ENCODE results near the gene MAMLD1. TPM values are rescaled to one million over a fixed set of nuclear protein-coding genes. Genes with fewer than 3 reads are reported as not detected.

MAMLD1 gene
- total RNA-seq, 1 donor from 2014 or later, result 2.5 TPM

DNA sequence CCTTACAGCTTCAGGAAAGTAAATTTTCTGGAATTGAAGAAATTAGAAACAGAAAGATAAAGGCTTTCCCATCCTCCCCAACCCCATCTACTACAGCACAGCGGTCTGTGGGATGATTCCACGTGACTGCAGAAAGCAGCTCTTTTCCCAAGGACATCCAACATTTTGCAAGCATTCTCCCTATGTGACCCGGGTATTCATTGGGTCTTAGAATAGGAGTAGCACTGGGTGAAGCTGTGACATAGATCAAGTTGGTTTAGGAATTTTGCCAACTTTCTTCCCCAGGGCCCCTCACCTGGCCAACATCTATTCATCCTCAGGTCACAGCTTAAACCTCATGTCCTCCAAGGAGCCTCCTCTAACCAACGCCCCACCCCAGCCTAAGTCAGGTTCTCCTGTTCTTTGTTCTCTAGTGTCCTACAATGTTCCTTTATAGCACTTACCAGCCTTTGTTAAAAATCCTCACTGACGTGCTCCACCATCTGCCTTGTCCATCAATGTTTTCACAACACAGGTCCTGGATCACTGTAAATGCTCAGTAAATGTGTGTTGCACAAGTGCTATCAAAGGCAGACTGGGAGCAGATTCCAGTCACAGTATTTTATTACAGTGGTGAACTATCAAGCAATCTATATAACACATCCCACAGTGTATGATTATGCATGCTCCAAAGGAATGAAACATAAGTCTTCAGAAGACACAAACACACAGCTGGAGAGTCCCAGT is 124.4 kb downstream of the MAMLD1 start:
- TF ChIP-seq, protein P1, sequence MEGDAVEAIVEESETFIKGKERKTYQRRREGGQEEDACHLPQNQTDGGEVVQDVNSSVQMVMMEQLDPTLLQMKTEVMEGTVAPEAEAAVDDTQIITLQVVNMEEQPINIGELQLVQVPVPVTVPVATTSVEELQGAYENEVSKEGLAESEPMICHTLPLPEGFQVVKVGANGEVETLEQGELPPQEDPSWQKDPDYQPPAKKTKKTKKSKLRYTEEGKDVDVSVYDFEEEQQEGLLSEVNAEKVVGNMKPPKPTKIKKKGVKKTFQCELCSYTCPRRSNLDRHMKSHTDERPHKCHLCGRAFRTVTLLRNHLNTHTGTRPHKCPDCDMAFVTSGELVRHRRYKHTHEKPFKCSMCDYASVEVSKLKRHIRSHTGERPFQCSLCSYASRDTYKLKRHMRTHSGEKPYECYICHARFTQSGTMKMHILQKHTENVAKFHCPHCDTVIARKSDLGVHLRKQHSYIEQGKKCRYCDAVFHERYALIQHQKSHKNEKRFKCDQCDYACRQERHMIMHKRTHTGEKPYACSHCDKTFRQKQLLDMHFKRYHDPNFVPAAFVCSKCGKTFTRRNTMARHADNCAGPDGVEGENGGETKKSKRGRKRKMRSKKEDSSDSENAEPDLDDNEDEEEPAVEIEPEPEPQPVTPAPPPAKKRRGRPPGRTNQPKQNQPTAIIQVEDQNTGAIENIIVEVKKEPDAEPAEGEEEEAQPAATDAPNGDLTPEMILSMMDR (conservative IDR thresholded peaks at IDR 0.05; ENCODE audit: low read depth, low read length), result no peak
- DNase-seq (ENCODE audit: low read depth), result no peak

DNA sequence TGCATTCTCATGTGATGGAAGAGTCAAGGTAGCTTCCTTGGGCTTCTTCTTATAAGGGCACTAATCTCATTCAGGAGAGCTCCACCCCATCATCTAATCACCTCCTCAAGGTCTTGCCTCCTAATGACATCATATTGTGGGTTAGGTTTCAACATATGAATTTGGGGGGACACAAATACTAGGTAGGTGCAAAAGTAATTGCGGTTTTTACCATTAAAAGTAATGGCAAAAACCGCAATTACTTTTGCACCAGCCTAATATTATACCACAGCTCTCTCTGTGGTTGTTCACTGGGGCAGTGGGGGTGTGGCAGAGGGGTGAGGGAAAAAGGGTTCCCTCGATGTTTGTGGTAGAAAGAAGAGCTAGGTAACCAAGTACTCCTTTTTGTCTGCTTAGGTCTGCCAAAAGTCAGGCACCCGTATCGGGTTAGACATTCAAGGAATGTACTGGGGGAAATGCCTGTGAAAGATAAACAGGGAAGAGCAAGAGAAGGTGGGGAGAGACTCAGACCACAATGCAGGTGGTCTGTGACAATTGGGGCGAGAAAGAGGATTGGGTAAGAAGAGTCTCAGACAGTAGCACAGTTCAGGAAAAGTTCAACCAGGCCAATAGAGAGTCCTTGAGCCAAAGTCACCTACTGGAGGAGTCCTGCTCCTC is 126.4 kb downstream of the MAMLD1 start:
- no peak overlapping the region for H3K4me3 ChIP-seq (ENCODE audit: low read depth, low read length)
- peak; percentile 29 for DNase-seq (ENCODE audit: low read depth)
- TF ChIP-seq, protein P1 (conservative IDR thresholded peaks at IDR 0.05; ENCODE audit: low read depth, low read length), result no peak

More for the DNA sequence above, 124.4 kb downstream of the MAMLD1 start:
- no peak overlapping the region for H3K4me3 ChIP-seq (ENCODE audit: low read depth, low read length)

DNA sequence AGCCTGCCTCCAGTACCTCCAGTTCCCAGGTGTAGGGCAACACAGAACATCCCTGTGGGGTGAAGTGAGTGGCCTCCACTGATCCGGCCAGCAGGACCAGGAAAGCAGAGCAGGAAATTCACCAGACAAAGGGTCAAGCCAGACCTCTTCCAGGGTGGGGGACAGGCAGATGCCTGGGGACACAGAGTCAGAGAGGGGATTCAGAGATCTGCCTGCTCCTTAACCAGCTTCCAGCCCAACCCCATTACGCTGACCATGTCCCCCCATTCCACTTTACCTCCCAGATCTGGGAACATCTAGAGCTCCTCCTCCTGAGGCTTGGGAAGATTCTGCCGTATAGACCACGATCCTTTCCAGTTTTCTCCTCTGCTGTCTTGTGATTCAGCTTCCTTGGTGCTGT is 132.4 kb downstream of the MAMLD1 start:
- TF ChIP-seq, protein P1 (conservative IDR thresholded peaks at IDR 0.05; ENCODE audit: low read depth, low read length), result no peak
- H3K4me3 ChIP-seq (ENCODE audit: low read depth, low read length), result no peak overlapping the region
- no peak for DNase-seq (ENCODE audit: low read depth)

DNA sequence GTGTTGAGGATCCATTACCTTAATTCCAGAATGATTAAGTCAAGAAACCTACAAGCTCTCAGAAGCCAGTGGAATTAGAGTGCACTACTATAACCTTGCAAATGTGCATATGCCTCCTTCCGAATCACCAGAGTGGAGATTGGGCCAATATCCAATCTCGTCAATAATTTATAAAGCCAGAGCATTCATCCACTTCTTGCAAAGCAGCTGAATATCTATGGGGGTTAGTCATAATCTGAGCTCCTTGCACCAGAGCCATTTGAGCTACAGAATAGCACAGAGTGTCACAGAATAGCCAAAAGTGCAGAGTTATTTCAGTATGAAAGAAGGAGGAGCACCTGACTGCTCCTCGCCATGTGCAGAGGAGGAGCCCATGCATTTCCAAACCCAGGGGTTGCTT is 136.1 kb downstream of the MAMLD1 start:
- peak; percentile 15 for DNase-seq (ENCODE audit: low read depth)

DNA sequence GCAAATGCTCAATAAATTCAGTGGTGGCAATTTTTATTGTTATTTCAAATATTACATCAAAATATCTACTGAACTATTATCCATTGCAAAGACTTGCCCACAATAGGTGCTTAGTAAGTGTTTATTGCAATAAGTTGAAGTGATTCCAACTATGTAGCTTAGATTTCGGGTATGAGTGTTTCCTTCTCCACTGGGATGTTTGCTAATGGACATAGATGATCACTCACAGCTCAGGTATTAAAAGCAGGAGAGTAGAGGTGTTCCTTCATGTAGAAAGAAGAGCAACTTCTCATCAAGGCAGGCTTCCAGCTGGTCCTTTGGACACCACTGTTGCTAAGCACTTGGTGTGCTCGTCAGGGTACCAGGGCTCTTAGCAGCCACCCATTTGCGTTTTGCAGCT is 139.0 kb downstream of the MAMLD1 start:
- H3K4me3 ChIP-seq (ENCODE audit: low read depth, low read length), result no peak overlapping the region
- DNase-seq (ENCODE audit: low read depth), result no peak
- TF ChIP-seq, protein P1 (conservative IDR thresholded peaks at IDR 0.05; ENCODE audit: low read depth, low read length), result no peak

More for the DNA sequence above, 136.1 kb downstream of the MAMLD1 start:
- TF ChIP-seq, protein P1 (conservative IDR thresholded peaks at IDR 0.05; ENCODE audit: low read depth, low read length), result no peak
- H3K4me3 ChIP-seq (ENCODE audit: low read depth, low read length), result no peak overlapping the region

DNA sequence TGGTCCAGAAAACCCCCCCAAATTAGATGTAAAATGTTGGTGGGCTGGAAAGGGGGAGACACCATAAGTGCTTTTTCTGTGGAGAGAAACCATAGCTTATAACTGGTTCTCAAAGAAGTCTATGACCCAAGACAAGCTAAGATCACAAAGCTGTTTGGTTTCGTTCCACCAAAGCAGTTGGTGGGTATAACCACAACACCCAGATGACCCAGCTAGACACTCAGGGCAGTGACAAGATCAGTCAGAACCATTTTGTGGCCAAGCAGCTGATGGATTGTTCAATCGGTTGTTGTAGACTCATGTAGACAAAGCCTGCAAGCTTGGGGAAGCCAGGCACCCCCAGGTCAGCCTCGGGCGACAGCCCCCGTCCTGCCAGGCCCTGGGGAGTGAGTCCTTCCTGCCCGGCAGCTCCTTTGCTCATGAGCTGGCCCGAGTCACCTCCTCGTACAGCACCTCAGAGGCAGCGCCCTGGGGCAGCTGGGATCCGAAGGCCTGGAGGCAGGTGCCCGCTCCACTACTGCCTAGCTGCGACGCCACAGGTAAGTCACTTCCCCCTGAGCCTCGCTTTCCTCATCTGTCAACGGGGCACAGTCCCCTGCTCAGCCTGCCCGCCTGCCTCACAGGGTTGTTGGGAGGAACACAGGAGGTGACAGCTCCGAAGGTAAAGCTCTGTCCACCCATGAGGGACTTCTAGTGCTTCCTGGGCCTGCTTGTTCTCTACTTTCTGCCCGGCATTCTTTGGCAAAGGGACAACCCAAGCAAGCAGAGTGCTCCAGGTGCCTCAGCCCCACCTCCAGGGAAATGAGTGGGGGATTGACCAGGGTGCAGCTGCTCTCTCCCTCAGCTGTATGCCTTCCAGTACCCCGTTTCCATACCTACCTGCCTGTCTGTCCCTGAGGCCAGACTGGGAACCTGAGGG is 140.1 kb downstream of the MAMLD1 start:
- no peak for DNase-seq (ENCODE audit: low read depth)
- TF ChIP-seq, protein P1 (conservative IDR thresholded peaks at IDR 0.05; ENCODE audit: low read depth, low read length), result no peak
- no peak overlapping the region for H3K4me3 ChIP-seq (ENCODE audit: low read depth, low read length)
